GM08714 (cell line): ENCODE results near the gene BANP.
A peak's percentile ranks its signal among the peaks of the same experiment; 100 is the strongest.

Experiments used
- H3K4me3 ChIP-seq: fragments of 200-500 bp; sonication (Bioruptor generic); 2 replicates; pipeline ENCODE4 v1.5.1; 2014; ENCODE audit warnings: mild to moderate bottlenecking, low read length, inconsistent platforms
- ZNF274 ChIP-seq: IDR thresholded peaks from 2 replicates; pipeline ENCODE4 v1.6.1; 2012; ENCODE audit warnings: mild to moderate bottlenecking, low read depth, low read length

BANP gene

DNA sequence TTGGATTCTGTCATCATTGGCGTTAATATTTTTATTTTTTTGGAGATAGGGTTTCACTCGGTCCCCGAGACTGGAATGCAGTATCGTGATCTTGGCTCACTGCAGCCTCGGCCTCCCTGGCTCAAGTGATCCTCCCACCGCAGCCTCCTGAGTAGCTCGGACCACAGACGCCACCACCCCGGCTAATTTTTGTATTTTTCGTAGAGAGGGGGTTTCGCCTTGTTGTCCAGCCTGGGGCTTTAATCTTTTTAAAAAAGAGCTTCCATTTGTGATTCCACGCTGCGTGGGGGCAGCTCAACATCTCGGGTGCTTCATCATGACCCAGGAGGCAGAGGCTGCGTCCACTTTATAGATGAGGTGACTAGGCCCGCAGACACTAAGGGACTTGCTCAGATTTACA is 1.5 kb downstream of the BANP start:
- peak overlapping the region; percentile 96 for H3K4me3 ChIP-seq
- no peak for TF ChIP-seq ZNF274

DNA sequence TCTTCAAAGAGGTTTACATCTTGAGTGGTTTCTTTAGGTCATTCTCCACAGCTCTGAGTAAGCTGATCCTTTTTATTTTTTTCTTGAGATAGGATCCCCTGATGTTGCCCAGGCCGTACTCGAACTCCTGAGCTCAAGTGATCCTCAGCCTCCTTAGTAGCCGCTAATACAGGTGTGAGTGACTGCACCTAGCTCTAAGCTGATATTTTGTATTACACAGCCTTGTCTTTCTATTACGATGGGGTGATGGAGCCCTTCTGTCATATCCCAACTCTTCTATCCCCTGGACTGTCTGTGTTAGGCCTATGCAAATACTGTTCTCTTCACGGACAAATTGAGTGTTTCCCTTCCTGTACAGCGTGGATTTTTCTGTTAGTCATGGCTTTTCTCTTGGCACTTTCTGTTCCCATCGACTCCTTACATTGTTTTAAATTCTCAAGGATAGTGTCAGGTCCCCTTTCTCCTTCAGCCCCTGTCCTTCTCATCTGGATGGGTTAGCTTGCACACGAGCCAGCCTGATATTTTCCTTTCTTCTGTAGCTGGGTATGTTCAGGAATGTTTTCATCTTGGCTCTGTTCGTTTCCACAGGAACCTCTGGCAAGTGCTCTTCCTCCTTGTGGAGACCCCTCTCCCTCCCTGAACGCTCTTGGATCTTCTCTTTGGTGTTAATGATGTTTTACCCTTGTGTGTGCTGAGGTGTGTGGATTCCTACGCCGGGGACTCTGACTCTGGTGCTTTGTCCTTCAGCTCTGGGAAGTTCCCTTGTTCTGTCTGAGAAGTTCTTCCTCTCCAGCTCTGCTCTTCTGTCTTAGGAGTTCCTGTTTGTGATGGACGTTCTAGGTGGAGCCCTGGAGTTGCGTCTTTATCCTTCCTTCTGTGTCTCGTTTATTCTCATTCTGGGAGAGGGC is 2.3 kb downstream of the BANP start:
- TF ChIP-seq ZNF274: no peak
- no peak overlapping the region; the same call in 1 of the 2 replicates for H3K4me3 ChIP-seq

DNA sequence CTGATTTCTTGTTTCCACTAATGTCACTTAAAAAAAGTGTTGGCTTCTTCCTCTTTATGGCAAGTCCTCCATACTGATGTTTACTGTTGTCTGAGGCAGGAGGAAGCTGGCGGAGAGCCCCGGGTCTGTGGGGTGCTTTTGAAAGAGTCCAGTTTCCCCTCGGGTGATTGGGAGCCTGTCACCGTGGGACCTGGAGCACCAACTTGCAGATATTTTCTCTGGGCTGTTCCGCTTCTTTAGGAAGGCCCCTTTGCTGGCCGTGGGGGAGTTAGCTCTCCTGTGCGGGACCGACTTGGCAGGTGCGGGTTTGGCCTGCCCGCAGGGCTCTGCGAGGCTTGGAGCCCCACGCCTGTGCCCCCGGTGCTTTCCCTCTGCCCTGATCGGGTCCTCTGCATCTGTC is 3.1 kb downstream of the BANP start:
- no peak for TF ChIP-seq ZNF274
- no peak overlapping the region; the same call in 1 of the 2 replicates for H3K4me3 ChIP-seq

- H3K4me3 ChIP-seq: no peak overlapping the region
- TF ChIP-seq ZNF274: no peak
Measured at GRCh38 chr16:87954826-87955225, 3.6 kb downstream of the BANP start.

DNA sequence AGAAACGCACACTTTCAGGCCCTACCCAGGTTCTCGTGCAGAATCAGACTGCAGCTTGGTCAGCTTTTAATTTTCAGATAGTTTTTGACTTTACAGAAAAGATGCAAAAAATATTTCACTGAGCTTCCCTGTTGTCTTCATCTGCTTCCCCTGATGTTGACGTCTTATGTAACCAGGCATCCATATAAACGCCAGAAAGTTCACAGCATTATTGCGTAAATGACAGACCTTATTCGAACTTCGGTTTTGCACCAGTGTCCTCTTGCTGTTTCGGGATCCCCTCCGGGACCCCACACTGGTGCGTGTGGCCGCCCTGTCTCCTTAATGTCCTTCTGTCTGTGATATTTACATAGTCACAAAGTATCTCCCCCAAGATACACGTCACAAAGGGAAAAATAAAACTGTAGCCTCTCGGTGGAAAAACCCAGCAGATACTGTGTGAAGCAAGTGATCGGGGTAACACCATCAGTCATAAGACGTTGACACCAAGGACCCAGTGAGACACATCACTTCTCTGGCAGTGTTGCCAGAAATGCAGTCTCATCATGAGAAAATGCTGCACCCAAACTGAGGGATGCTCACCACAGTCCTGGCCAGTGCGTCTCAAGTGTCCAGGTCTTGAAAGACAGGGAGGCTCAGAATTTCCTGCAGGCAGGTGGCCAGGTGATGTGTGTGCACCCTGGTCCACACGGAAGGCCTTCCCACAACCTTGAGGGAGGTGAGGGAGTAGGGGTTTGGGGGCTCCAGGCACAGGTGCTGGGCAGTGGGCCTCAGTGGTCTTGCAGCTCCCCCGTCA is 4.3 kb downstream of the BANP start:
- H3K4me3 ChIP-seq: no peak overlapping the region; the same call in 1 of the 2 replicates
- TF ChIP-seq ZNF274: no peak

- no peak for TF ChIP-seq ZNF274
- H3K4me3 ChIP-seq: no peak overlapping the region; the same call in 1 of the 2 replicates
Measured at GRCh38 chr16:87956098-87956364, 4.8 kb downstream of the BANP start.

DNA sequence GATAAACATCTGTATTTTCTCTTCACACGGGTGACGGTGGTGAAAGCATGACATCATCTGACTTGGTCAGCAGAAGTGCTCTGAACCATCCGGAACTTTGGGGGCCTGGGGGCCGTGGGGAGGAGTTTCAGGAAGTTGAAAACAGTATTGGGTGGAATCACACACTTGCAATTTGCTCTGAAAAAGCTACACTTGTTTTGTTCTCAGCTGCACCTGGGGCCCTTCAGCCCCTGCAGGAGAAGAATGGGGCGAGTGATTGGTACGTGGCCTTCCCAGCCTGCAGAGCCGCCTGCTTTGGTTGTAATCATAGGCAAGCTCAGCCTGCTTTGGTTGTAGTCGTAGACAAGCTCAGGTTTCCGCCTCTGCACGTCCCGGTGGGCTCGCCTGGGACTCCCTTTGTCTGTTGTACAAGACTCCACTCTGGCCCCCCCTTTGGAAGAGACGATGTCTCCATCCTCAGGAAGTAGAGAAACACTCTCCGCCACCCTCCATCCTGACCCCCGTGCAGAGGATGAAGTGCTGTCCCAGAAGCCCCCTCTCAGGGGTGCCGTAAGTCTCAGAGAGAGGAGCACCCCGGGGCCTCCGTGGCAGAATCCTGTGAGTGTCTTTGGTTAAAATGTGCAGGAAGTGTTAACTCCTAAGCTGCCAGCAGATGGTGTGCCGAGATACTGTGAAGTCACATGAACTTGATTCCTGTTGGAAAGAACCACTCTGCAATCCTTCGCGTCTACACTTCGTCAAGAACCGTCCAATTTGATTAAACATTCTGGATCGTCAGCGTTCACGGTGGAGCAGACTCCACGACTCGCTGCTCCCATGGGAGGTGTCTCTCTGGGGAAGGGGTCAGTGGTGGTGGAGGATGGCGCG is 5.4 kb downstream of the BANP start:
- no peak for TF ChIP-seq ZNF274
- H3K4me3 ChIP-seq: peak overlapping the region; percentile 45; the same call in 1 of the 2 replicates

DNA sequence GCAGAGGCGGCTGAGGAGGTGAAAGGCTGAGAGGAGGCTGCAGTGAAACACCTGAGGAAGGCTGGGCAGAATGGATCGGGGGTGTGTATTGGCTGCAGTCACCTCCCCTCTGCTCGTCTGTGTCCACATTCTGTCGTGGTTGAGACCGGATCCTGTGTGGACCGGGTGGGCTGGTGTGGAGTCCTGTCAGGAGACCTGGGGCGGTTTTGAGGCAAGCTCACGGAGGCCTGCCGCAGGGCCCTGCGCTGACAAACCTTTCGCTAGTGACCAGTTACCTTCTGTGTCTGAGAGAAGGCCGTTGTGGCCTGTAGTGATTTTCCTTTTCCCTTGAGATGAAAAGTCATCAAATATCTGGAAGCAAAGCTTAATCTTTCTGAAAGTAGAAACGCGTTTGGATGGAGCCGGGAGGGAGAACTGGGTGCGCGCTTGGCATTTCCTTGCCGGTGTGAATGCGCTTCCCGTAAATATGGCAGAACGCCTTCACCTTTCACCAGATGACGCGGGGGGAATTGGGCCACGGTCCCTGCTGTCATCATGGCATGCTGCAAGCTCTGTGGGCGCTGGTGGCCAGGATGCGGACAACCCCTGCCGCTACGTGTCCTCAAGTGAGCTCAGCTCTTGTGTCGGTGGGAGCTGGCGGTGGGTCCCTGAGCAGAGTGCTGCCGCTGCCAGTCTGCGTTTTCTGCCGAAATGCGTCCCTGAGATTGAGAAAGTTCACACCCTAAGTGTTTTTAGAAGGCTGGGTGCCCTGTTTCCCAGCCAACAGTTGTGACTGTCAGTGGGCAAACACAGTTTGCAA is 6.3 kb downstream of the BANP start:
- no peak for TF ChIP-seq ZNF274
- H3K4me3 ChIP-seq: peak overlapping the region; percentile 45; the same call in 1 of the 2 replicates

- H3K4me3 ChIP-seq: no peak overlapping the region
- TF ChIP-seq ZNF274: no peak
Measured at GRCh38 chr16:87958632-87959031, 7.4 kb downstream of the BANP start.

DNA sequence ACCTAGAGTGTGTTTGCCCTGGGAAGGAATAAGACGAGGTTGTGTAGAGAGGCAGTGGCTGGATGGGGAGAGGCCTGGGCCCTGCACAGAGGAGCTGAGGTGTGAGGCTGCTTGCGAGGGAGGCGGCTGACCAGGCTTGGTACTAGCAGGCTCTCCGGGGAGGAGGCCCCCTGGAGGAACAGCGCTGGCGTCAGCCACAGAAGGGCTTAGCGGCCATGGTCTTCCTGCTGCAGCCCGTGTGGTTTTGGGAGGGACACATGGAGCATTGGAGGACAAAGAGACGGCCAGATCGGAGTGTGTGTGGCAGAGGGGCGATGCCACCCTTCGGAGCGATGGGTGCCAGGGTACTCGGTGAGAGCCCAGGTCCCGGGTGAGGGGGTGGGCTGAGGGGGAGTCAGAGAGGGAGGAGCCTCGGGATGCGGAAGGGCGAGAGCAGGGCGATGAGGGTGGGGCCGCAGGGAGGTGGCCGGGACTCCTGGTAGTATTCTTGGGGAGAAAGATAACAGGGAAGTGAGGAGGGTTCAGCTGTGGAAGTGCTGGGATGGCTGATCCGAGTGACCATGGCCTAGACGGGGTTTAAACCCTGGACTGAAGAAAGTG is 8.3 kb downstream of the BANP start:
- peak overlapping the region; percentile 24; the same call in 1 of the 2 replicates for H3K4me3 ChIP-seq
- TF ChIP-seq ZNF274: no peak

DNA sequence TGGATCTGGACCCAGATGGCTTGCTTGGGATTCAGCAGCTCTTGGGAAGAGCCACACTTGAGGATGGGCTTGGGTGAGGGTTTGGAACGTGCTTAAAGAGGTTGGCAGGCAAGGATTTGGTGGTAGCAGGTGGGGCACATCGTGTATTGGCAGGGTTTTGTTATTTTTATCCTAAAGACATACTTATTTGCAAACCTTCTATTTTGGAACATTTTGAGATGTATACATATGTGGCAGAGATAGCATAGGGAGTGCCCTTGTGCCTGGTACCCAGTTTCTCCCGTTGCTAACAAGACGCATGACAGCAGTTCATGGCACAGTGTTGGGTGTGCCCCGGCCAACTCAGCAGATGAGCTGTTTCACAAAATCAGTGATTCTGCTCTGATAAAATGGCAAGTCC is 9.1 kb downstream of the BANP start:
- no peak overlapping the region for H3K4me3 ChIP-seq
- no peak for TF ChIP-seq ZNF274

- TF ChIP-seq ZNF274: no peak
- no peak overlapping the region for H3K4me3 ChIP-seq
Measured at GRCh38 chr16:87960852-87961251, 9.6 kb downstream of the BANP start.

GRCh38 chr16:87961623-87962022 is 10.4 kb downstream of the BANP start:
- TF ChIP-seq ZNF274: no peak
- no peak overlapping the region for H3K4me3 ChIP-seq
